ENCODE measurements around the gene TAS2R40.
A peak's percentile ranks its signal among the peaks of the same experiment; 100 is the strongest.

TAS2R40 gene

GRCh38 chr7:143240291-143241168 lies 18.7 kb downstream of the TAS2R40 start:
- no peak for TF ChIP-seq POLR2AphosphoS5 (IDR thresholded peaks at IDR 0.05; ENCODE audit: low read depth, low read length)
- no peak for TF ChIP-seq POLR2A (IDR thresholded peaks at IDR 0.05; ENCODE audit: low read depth, low read length)
- no peak for TF ChIP-seq TAF1 (IDR thresholded peaks at IDR 0.05; ENCODE audit: borderline replicate concordance, low read depth, low read length)
- FAIRE-seq (peak; percentile 30), DNase-seq (ENCODE audit: insufficient read length) (peak; percentile 13)

- FAIRE-seq: no peak
- DNase-seq (ENCODE audit: insufficient read length): no peak
- no peak for TF ChIP-seq TAF1 (IDR thresholded peaks at IDR 0.05; ENCODE audit: borderline replicate concordance, low read depth, low read length)
- TF ChIP-seq POLR2AphosphoS5 (IDR thresholded peaks at IDR 0.05; ENCODE audit: low read depth, low read length): no peak
- no peak for TF ChIP-seq POLR2A (IDR thresholded peaks at IDR 0.05; ENCODE audit: low read depth, low read length)
Observed at GRCh38 chr7:143242306-143242705, 20.5 kb downstream of the TAS2R40 start.

GRCh38 chr7:143243111-143243510 lies 21.3 kb downstream of the TAS2R40 start:
- DNase-seq (ENCODE audit: insufficient read length): no peak
- FAIRE-seq: no peak
- TF ChIP-seq POLR2A (IDR thresholded peaks at IDR 0.05; ENCODE audit: low read depth, low read length) (no peak), POLR2AphosphoS5 (IDR thresholded peaks at IDR 0.05; ENCODE audit: low read depth, low read length) (no peak)

GRCh38 chr7:143243614-143244013 lies 21.8 kb downstream of the TAS2R40 start:
- DNase-seq (ENCODE audit: insufficient read length) (no peak), FAIRE-seq (no peak)
- no peak for TF ChIP-seq TAF1 (IDR thresholded peaks at IDR 0.05; ENCODE audit: borderline replicate concordance, low read depth, low read length)
- no peak for TF ChIP-seq POLR2A (IDR thresholded peaks at IDR 0.05; ENCODE audit: low read depth, low read length)
- TF ChIP-seq POLR2AphosphoS5 (IDR thresholded peaks at IDR 0.05; ENCODE audit: low read depth, low read length): no peak

- TF ChIP-seq POLR2A (IDR thresholded peaks at IDR 0.05; ENCODE audit: low read depth, low read length): no peak
- FAIRE-seq (no peak), DNase-seq (ENCODE audit: insufficient read length) (no peak)
Observed at GRCh38 chr7:143244321-143244720, 22.5 kb downstream of the TAS2R40 start.

- no peak for DNase-seq (ENCODE audit: insufficient read length)
- TF ChIP-seq POLR2A (IDR thresholded peaks at IDR 0.05; ENCODE audit: low read depth, low read length): no peak
- no peak for TF ChIP-seq POLR2AphosphoS5 (IDR thresholded peaks at IDR 0.05; ENCODE audit: low read depth, low read length)
- TF ChIP-seq TAF1 (IDR thresholded peaks at IDR 0.05; ENCODE audit: borderline replicate concordance, low read depth, low read length): no peak
- FAIRE-seq: no peak
Observed at GRCh38 chr7:143245123-143245522, 23.3 kb downstream of the TAS2R40 start.

GRCh38 chr7:143247372-143247771 lies 25.5 kb downstream of the TAS2R40 start:
- DNase-seq (ENCODE audit: insufficient read length): no peak
- no peak for FAIRE-seq

GRCh38 chr7:143248761-143249354 lies 27.0 kb downstream of the TAS2R40 start:
- DNase-seq (ENCODE audit: insufficient read length) (no peak), FAIRE-seq (no peak)
- TF ChIP-seq TAF1 (IDR thresholded peaks at IDR 0.05; ENCODE audit: borderline replicate concordance, low read depth, low read length) (no peak), POLR2A (IDR thresholded peaks at IDR 0.05; ENCODE audit: low read depth, low read length) (no peak), POLR2AphosphoS5 (IDR thresholded peaks at IDR 0.05; ENCODE audit: low read depth, low read length) (no peak)

More at GRCh38 chr7:143247372-143247771, 25.5 kb downstream of the TAS2R40 start:
- TF ChIP-seq TAF1 (IDR thresholded peaks at IDR 0.05; ENCODE audit: borderline replicate concordance, low read depth, low read length): no peak
- no peak for TF ChIP-seq POLR2A (IDR thresholded peaks at IDR 0.05; ENCODE audit: low read depth, low read length)
- no peak for TF ChIP-seq POLR2AphosphoS5 (IDR thresholded peaks at IDR 0.05; ENCODE audit: low read depth, low read length)

- DNase-seq (ENCODE audit: insufficient read length) (no peak), FAIRE-seq (no peak)
- TF ChIP-seq POLR2AphosphoS5 (IDR thresholded peaks at IDR 0.05; ENCODE audit: low read depth, low read length) (no peak), TAF1 (IDR thresholded peaks at IDR 0.05; ENCODE audit: borderline replicate concordance, low read depth, low read length) (no peak), POLR2A (IDR thresholded peaks at IDR 0.05; ENCODE audit: low read depth, low read length) (no peak)
Observed at GRCh38 chr7:143250199-143250598, 28.4 kb downstream of the TAS2R40 start.

GRCh38 chr7:143250822-143251221 lies 29.0 kb downstream of the TAS2R40 start:
- no peak for DNase-seq (ENCODE audit: insufficient read length)
- TF ChIP-seq POLR2A (IDR thresholded peaks at IDR 0.05; ENCODE audit: low read depth, low read length): no peak
- TF ChIP-seq TAF1 (IDR thresholded peaks at IDR 0.05; ENCODE audit: borderline replicate concordance, low read depth, low read length): no peak
- no peak for TF ChIP-seq POLR2AphosphoS5 (IDR thresholded peaks at IDR 0.05; ENCODE audit: low read depth, low read length)
- no peak for FAIRE-seq

- no peak for TF ChIP-seq POLR2AphosphoS5 (IDR thresholded peaks at IDR 0.05; ENCODE audit: low read depth, low read length)
- no peak for TF ChIP-seq POLR2A (IDR thresholded peaks at IDR 0.05; ENCODE audit: low read depth, low read length)
- TF ChIP-seq TAF1 (IDR thresholded peaks at IDR 0.05; ENCODE audit: borderline replicate concordance, low read depth, low read length): no peak
- DNase-seq (ENCODE audit: insufficient read length) (no peak), FAIRE-seq (no peak)
Observed at GRCh38 chr7:143252006-143252405, 30.2 kb downstream of the TAS2R40 start.

- no peak for DNase-seq (ENCODE audit: insufficient read length)
Observed at GRCh38 chr7:143255564-143255963, 33.7 kb downstream of the TAS2R40 start.

More at GRCh38 chr7:143255564-143255963, 33.7 kb downstream of the TAS2R40 start:
- no peak for FAIRE-seq
- no peak for TF ChIP-seq TAF1 (IDR thresholded peaks at IDR 0.05; ENCODE audit: borderline replicate concordance, low read depth, low read length)
- TF ChIP-seq POLR2A (IDR thresholded peaks at IDR 0.05; ENCODE audit: low read depth, low read length): no peak
- TF ChIP-seq POLR2AphosphoS5 (IDR thresholded peaks at IDR 0.05; ENCODE audit: low read depth, low read length): no peak

Measured in GM12892 (cell line).